GM19395 (cell line): Measurements from ENCODE around the gene PDE3B.
"Not testable (repeated sequence)": the region's sequence is repeated elsewhere in the genome, so short reads cannot be mapped to it uniquely, and the experiment has no call there.

Experiments
- ATAC-seq: cut with Tn5 transposase; IDR thresholded peaks from one replicate; pipeline ENCODE4 v1.9.1; 2021; ENCODE audit warnings: mild to moderate bottlenecking, moderate library complexity; ENCODE audit not compliant: unreplicated experiment

Gene PDE3B

DNA sequence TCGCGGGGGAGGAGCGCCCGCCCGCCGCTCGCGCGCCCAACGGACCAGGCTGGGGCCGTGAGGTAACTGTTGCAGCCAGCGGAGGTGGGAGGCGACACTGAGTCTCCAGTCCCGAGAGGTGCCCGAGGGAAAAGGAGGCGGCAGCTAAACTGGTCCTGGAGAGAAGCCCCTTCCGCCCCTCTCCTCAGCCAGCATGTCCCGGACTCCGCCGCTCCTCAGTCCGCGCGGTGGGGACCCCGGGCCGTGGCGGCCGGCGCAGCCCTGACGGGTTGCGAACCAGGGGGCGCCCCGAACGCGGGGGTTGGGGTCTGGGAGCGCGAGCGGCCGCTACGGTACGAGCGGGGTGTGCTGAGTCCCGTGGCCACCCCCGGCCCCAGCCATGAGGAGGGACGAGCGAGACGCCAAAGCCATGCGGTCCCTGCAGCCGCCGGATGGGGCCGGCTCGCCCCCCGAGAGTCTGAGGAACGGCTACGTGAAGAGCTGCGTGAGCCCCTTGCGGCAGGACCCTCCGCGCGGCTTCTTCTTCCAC lies at the start of gene PDE3B:
Gene PDE3B, plus strand, starts transcription at position 108 of the 529 bp plus-strand sequence. Its CDS starts 272 bp downstream, at position 380.
- peak; percentile 73 for ATAC-seq

GRCh38 chr11:14595261-14595660 lies 48.3 kb upstream of the PDE3B start:
- not testable (repeated sequence) for ATAC-seq

GRCh38 chr11:14607713-14608112 lies 35.9 kb upstream of the PDE3B start:
- ATAC-seq = no peak

DNA sequence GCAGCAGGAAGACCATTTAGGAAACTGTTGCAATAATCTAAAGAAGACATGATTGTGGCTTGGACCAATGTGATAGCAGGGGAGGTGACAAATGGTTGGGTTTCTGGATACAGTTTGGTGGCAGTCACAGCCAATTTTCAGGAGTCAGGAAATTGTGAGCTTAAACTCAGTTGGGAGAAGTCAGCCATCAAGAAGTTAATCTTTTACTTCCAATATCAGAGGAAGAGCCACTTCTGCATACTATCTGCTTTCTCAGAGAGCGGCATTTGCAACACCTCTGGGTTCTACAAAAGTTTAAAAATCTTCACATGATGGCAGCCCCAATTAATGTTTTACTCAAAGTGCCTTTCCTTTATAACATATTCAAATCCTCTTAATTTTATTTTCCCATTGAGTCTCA lies 33.7 kb upstream of the PDE3B start:
- no peak for ATAC-seq

GRCh38 chr11:14611939-14612338 lies 31.7 kb upstream of the PDE3B start:
- ATAC-seq = no peak

DNA sequence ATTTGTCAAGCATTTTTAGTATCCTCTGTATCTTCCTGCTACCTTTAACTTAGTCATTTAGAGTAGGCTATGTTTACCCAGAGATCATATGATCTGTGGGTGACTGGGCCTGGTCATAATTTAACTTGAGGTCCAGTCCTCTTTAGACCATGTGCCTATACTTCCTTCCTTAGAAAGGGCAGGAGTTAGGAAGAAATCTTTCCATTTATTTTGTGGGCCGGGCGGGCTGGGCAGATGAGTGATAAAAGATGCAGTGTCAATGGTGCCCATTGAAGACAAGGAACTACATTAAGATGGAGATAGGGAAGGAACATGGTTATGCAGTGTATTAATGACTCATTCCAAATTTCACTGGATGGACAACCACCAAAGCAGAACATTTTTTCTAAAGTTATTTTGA lies 30.9 kb upstream of the PDE3B start:
- no peak for ATAC-seq

DNA sequence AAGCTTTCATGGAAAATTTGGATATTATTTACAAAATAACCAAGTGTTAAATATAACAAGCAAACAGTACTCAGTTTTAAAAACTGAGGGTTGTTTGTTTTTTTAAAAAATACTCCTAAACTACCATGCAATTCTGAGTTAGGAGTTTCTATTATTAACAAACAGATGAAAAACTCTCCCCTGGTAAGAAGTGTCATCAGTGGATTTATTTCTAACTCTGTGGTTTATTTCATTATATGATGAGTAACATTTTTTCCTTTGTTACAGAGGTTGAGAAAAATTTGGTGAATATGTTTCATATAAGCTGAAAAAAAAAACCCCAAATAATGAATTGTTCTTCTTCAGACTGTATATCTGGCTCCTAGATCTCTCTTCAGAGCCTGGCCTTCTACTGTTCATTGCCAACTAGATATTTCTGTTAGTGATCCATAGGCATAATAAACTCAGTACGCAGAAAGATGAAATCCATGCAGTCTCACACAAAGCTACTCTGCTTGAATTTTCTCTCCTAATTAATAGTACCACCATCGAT lies 29.4 kb upstream of the PDE3B start:
- no peak for ATAC-seq

DNA sequence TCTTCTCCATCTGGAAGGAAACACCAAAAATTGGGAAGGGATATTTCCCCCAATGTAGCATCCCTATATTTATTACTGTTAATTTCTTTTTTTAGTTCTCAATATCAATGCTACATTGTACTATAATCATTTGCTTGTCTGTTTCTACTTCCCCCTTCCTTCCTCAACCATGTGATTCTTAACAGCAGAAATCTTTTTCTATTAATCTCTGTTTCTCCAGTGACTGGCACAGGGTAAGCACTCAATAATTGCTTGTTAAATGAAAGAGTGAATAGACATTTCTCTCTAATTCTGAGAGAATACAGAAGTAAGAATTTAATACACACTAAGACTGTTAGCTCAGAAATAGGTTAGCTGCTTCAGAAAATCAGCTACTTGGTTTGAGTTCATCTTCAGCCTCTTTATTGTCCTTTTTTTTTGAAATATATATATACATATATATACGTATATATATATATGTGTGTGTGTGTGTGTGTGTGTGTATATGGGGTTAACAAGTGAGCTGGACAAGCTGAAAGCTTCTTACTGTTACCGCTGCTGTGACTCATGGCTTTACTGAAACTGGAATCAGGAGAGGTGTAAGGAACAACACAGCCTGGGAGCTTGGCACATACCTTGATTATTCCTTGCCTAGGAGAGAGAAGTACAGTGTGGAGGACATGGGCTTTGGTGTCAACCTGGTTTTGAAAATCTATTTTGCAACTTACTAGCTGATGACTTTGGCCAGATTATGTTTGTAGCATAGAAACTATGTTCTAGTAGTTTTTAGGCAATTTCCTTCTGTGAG lies 26.2 kb upstream of the PDE3B start:
- ATAC-seq = no peak

GRCh38 chr11:14618060-14618459 lies 25.5 kb upstream of the PDE3B start:
- no peak for ATAC-seq

DNA sequence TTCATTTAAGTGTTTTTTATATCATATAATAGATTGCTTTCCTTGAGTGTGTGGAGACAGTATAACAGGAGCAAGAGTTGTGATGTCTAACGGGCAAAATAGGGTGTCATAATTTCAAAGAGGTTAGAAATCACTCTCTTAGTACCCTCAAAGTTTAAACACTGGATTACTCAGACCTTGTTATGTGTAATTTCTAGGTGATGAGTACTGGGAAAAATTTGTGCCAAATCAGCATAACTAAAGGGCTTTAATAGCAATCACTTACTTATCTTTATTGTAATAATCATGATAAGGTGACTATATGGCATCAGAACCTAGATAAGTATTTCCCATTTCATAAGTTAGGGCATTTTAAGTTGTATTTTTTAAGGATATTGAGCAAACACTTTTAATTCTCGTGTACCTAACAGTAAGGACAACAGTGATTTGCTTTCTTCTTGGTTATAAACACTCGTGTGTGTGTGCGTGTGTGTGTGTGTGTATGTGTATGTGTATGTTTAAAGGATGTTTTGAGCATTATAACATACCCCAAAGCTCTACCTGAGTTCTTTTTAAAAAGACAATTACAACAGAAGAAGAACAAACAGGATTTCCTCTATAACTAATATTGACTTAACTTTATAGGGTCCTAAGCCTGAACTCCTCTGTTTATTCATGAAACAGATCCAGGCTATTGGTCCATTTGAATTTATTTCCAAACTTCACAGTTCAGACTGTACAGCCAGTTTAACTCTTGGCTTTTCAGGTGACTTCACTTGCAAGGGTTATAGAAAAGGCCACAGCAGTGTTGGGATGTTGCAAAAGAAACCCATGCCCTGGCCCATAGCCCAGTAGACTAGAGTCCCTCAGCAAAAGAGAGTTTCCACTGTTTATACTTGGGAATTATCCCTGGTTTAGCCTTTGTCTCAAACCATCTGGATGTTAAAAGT lies 23.7 kb upstream of the PDE3B start:
- no peak for ATAC-seq

DNA sequence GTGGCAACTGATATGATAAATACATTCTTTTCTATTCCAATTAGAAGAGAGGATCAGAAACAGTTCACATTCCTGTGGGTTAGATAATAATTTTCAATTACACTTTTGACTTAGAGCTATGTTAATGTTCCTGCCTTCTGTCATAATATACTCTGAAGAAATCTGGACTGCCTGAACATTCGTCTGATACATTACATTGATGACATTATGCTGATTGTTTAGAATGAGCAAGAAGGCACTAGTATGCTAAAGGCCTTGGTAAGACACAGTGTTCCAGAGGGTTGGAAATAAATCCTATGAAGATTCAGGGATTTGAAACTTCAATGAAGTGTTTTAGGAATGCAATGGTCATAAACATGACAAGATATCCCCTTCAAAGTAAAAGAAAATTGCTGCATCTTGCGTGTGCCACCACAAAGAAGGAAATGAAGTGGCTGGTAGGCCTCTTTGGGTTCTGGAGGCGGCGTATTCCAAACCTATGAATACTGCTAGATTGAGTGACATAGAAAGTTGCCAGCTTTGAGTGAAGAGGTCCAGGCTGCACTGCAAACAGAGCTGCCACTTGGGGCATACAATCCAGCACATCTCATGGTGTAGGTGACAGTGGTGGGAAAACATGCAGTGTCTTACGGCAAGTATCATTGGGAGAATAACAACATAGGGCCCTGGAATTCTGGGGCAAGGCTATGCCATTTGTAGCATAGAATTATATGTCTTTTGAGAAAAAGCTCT lies 21.2 kb upstream of the PDE3B start:
- ATAC-seq = no peak

DNA sequence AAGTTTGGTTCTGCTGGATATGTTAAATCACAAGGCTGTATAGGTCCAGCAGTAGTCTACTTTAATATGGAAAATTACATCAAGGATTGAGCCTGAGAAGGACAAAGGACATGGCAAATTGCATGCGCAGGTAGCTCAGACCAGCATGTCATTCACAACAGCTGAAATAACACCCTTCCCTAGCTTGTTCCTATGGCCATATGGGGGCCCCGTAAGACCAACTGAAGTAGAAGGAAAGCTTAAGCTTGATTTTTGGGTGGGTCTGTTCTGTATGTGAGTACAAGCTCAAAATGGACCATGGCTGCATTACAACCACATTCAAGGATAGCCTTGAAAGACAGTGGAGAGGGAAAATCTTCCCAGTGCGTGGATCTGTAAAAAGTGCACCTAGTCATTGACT lies 20.6 kb upstream of the PDE3B start:
- ATAC-seq = no peak

DNA sequence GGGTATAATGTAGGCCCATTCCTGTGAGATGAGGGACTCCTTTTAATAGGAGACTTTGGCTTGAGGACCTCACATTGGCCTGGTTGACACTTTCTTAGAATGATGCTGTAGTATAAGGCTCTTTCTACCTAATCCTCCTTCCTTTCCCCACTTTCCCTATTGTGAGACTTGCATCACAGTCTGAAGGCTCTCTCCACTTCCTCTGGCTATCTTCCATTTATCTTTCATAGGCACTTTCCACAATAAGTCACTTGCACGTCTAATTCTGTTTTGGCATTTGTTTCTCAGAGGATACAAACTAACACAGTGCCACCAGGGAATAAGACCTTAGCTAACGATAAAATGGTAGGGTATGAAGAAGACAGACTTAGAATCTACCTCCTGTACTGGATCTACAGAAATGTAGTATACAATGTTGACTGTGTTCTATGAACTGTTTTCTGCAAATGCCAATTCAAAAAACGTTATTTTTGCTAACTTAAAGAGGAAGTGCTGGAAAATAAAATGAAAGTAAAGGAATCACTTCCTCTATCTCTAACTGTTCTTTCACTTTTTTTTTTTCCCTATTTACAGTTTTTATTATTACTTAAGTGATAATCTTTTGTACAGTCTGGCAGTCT lies 17.9 kb upstream of the PDE3B start:
- ATAC-seq = peak; percentile 51

DNA sequence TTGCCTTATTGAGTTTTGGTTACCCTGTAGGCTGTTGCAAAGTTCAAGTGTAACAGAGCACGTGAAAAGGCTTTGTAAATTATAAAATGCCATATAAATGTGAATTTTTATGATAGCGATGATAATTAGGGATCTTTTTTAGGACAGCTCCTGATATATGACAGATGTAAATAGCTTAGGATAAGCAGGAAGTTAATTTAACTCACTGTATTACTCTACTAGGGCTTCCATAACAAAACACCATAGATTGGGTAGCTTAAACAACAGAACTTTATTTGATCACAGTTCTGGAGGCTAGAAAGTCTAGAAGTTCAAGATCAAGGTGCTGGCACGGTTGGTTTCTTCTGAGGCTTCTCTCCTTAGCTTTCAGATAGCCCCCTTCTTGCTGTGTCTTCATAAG lies 17.0 kb upstream of the PDE3B start:
- ATAC-seq = no peak

GRCh38 chr11:14633506-14634224 lies 9.9 kb upstream of the PDE3B start:
- ATAC-seq = not testable (repeated sequence)

DNA sequence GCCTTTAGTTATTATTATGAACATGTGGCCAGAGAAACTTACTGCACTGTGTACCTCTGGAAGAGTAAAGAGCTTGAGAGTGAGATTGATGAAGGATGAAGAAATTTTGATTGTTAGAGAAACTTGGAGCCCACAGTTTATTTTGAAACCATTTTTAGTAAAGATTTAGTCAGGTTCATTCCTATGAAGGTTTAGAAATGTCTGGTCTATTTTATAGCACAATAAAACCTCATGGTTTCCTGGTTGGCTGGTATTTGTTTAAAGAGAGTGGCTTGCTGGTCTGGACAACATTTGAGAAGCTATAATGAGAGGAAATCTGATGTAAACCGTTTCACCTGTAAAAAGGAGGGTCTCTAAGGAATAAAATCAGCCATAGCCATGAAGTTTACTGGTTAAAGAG lies 8.8 kb upstream of the PDE3B start:
- ATAC-seq = no peak

DNA sequence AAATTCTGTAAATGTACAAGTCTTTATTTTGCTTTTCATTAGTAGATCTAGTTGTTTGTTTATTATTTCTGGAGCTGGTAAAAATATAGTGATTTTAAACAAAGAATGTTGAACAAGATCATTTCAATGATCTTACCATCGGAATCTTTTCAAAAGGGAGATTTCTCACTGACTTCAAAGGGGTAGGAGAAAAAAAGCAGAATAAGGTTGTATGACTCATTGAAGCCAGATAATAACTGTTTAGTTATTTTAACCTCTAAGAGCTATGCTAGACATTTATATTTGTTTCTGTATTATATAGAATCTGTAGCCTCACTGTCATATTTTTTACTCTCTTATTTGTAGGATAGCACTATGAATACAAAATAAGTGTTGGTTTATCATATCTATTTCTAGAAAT lies 8.1 kb upstream of the PDE3B start:
- ATAC-seq = no peak

DNA sequence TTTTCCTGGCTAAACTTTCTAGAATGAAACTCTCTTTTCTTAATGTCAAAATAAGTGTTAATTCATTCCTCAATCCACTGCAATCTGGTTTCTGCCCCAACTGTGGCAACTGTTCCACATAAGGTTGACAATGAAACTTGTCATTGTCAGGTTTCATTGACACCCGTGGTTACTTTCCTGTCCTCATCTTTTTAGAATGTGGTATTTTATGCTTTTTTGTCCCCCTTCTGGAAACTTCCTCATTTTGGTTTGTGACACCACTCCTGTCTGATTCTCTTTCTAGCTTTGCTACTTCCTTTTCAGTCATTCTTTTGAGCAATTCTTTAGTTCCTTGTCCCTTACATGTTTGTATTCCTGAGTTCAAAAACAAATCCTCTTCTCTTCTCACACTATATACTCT lies 7.5 kb upstream of the PDE3B start:
- ATAC-seq = peak; percentile 78

DNA sequence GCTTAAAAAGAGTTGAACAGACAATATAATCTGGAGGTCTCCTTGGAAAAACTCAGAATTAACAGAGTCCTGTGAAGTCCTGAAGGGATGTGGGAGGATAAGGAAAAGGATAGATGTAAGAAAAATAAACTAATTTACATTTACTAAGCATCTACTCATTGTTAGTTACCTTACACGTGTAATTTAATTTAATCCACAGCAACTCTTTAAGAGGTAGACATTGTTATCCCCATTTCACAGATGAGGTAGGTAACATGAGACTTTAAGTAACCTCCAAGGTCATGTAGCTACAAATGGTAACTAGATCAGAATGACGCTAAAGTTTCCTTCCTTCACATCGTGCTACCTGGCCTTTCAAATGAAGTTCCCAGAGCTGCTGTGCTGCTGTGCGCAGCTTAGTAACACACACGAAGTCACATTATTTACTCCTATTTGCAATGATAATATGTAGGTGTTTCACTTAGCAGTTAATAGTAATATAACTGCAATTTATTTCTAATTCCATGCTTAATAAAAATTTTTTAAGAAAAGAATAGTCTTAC lies 5.7 kb upstream of the PDE3B start:
- ATAC-seq = no peak
